Astrocyte (in vitro differentiated cells and primary cell): ENCODE data around the gene TRMT112.

Experiments
- EZH2 ChIP-seq: IDR thresholded peaks from 2 replicates; pipeline ENCODE4 v1.6.1; 2012; ENCODE audit warnings: mild to moderate bottlenecking, low read length, inconsistent platforms; ENCODE audit not compliant: insufficient read depth
- TF ChIP-seq, protein P1 (sequence below): IDR thresholded peaks from 2 replicates; pipeline ENCODE4 v1.5.1; 2011; ENCODE audit warnings: low read depth, mild to moderate bottlenecking, inconsistent platforms, low read length, moderate library complexity; ENCODE audit not compliant: insufficient read depth

- TF ChIP-seq EZH2 = no peak
- TF ChIP-seq, protein P1, sequence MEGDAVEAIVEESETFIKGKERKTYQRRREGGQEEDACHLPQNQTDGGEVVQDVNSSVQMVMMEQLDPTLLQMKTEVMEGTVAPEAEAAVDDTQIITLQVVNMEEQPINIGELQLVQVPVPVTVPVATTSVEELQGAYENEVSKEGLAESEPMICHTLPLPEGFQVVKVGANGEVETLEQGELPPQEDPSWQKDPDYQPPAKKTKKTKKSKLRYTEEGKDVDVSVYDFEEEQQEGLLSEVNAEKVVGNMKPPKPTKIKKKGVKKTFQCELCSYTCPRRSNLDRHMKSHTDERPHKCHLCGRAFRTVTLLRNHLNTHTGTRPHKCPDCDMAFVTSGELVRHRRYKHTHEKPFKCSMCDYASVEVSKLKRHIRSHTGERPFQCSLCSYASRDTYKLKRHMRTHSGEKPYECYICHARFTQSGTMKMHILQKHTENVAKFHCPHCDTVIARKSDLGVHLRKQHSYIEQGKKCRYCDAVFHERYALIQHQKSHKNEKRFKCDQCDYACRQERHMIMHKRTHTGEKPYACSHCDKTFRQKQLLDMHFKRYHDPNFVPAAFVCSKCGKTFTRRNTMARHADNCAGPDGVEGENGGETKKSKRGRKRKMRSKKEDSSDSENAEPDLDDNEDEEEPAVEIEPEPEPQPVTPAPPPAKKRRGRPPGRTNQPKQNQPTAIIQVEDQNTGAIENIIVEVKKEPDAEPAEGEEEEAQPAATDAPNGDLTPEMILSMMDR = no peak
Measured at GRCh38 chr11:64341851-64342791, 24.8 kb upstream of the TRMT112 start.
